Natural killer cell (primary cell): Measurements from ENCODE around the gene GARIN5A. TPM values are rescaled to one million over a fixed set of nuclear protein-coding genes. Genes with fewer than 3 reads are reported as not detected.
A peak's percentile ranks its signal among the peaks of the same experiment; 100 is the strongest.

Experiments
- ATAC-seq, 3 donors: fragments of 150-1000 bp in 2 of 3; fragments of 200-7000 bp in 1 of 3; cut with Tn5 transposase; 1 replicate in 1 of 3; 2 replicates in 2 of 3; pipeline ENCODE4 v1.10.0; 2021; ENCODE audit warnings: mild to moderate bottlenecking in 2 of 3, moderate library complexity in 2 of 3
- DNase-seq, 2 donors: peaks; one replicate each; pipeline versions ENCODE4 v3.0.0 to v3.0.0-alpha.2; 2013 to 2021; ENCODE audit warnings: mixed read lengths in 1 of 2
- H3K27ac ChIP-seq: one replicate; pipeline ENCODE4 v1.5.1; 2013; ENCODE audit warnings: mild to moderate bottlenecking, low read length
- H3K27me3 ChIP-seq: one replicate; pipeline ENCODE4 v1.6.1; 2013; ENCODE audit warnings: low read length; ENCODE audit not compliant: control insufficient read depth, insufficient read depth
- H3K36me3 ChIP-seq: one replicate; pipeline ENCODE4 v1.6.1; 2013; ENCODE audit warnings: low read length; ENCODE audit not compliant: control insufficient read depth, insufficient read depth
- H3K4me1 ChIP-seq: one replicate; pipeline ENCODE4 v1.6.1; 2013; ENCODE audit warnings: low read length; ENCODE audit not compliant: control insufficient read depth, insufficient read depth
- H3K4me3 ChIP-seq: one replicate; pipeline ENCODE4 v1.5.1; 2013; ENCODE audit warnings: low read length
- H3K9me3 ChIP-seq: one replicate; pipeline ENCODE4 v1.6.1; 2013; ENCODE audit warnings: low read length; ENCODE audit not compliant: control insufficient read depth, insufficient read depth
- H3K27ac Mint-ChIP-seq, 2 donors: one replicate each; pipeline ENCODE4 v1.8.0; 2022; ENCODE audit warnings: mild to moderate bottlenecking in 2 of 2, mixed read lengths in 2 of 2, moderate library complexity in 1 of 2
- H3K27me3 Mint-ChIP-seq, 2 donors: one replicate each; pipeline ENCODE4 v1.8.0; 2022; ENCODE audit warnings: low read depth in 2 of 2, mixed read lengths in 2 of 2
- H3K36me3 Mint-ChIP-seq: one replicate; pipeline ENCODE4 v1.8.0; 2022; ENCODE audit warnings: mixed read lengths
- H3K4me1 Mint-ChIP-seq, 2 donors: one replicate each; pipeline ENCODE4 v1.8.0; 2022; ENCODE audit warnings: mixed read lengths in 2 of 2
- H3K4me3 Mint-ChIP-seq: one replicate; pipeline ENCODE4 v1.8.0; 2022; ENCODE audit warnings: mild to moderate bottlenecking, moderate library complexity, mixed read lengths
- H3K9me3 Mint-ChIP-seq, 2 donors: one replicate each; pipeline ENCODE4 v1.8.0; 2022; ENCODE audit warnings: mixed read lengths in 2 of 2
- WGBS: methylation state at CpG from one replicate; pipeline ENCODE4 v1.1.7; 2013; ENCODE audit warnings: missing lambda C conversion rate; ENCODE audit not compliant: insufficient coverage; 5-methylcytosine and 5-hydroxymethylcytosine counted together
- intact Hi-C: fragments of 100-400 bp; cut with micrococcal nuclease; formaldehyde crosslinking; loops from one replicate; pipeline ENCODE4 v1.14.2; 2022
- total RNA-seq, 4 donors: library from RNA; stranded (reverse); fragments of 120-200 nt in 1 of 4; gene quantifications; one replicate each; pipeline versions ENCODE4 v1.2.3 to v1.2.4, GENCODE V29; 2013 to 2022
- TF ChIP-seq, protein P1 (sequence below): fragments of 200-600 bp; IDR thresholded peaks from one replicate; pipeline ENCODE4 v1.8.0; 2022; ENCODE audit warnings: antibody characterized with exemption

GARIN5A gene
- total RNA-seq, 3 donors from 2014 or later (not counting 1 experiment from before 2014, with no cell fraction given) = 0.59 TPM; not detected in 2

DNA sequence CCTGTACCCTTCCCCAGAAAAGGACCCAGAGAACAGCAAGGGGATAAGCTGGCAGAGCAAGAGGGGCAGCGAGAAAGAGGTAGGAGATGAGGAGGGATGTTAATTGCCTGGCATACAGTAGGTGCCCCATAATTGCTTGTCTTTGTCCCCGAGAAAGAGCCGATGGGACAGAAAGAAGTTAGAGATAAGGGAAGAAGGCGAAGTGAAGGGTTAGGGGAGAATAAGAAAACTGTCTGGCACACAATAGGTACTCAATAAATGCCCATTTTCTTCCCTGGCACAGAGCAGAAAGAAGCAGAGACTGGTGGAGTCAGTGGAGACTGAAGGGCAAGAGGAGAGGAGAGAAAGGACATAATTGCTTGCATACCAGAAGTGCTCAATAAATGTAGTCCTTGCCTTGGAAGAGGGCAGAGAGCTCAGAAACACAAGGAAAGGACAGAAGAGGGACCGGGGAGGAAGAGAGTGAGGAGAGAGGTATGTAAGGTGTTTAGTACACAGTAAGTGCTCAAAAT lies 18.4 kb upstream of the GARIN5A start:
- intact Hi-C loops = no loop called here
- H3K4me1 Mint-ChIP-seq = peaks cover 5 to 21% of the 10 kb centered on the region in 2 donors
- H3K27ac Mint-ChIP-seq = no peak overlapping the region
- no peaks in the 10 kb centered on the region for H3K9me3 ChIP-seq
- no peaks in the 10 kb centered on the region for H3K9me3 Mint-ChIP-seq
- H3K27me3 ChIP-seq = no peaks in the 10 kb centered on the region
- H3K4me3 ChIP-seq = no peak overlapping the region
- no peak for ATAC-seq
- H3K4me1 ChIP-seq = peaks cover 12% of the 10 kb centered on the region
- 94% methylated on average over 5 of the region's 5 CpGs for WGBS
- no peak for DNase-seq
- TF ChIP-seq, protein P1, sequence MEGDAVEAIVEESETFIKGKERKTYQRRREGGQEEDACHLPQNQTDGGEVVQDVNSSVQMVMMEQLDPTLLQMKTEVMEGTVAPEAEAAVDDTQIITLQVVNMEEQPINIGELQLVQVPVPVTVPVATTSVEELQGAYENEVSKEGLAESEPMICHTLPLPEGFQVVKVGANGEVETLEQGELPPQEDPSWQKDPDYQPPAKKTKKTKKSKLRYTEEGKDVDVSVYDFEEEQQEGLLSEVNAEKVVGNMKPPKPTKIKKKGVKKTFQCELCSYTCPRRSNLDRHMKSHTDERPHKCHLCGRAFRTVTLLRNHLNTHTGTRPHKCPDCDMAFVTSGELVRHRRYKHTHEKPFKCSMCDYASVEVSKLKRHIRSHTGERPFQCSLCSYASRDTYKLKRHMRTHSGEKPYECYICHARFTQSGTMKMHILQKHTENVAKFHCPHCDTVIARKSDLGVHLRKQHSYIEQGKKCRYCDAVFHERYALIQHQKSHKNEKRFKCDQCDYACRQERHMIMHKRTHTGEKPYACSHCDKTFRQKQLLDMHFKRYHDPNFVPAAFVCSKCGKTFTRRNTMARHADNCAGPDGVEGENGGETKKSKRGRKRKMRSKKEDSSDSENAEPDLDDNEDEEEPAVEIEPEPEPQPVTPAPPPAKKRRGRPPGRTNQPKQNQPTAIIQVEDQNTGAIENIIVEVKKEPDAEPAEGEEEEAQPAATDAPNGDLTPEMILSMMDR = no peak
- H3K27me3 Mint-ChIP-seq = no peaks in the 10 kb centered on the region
- H3K36me3 ChIP-seq = no peaks in the 10 kb centered on the region
- H3K4me3 Mint-ChIP-seq = no peak overlapping the region
- H3K36me3 Mint-ChIP-seq = no peaks in the 10 kb centered on the region
- no peak overlapping the region for H3K27ac ChIP-seq

DNA sequence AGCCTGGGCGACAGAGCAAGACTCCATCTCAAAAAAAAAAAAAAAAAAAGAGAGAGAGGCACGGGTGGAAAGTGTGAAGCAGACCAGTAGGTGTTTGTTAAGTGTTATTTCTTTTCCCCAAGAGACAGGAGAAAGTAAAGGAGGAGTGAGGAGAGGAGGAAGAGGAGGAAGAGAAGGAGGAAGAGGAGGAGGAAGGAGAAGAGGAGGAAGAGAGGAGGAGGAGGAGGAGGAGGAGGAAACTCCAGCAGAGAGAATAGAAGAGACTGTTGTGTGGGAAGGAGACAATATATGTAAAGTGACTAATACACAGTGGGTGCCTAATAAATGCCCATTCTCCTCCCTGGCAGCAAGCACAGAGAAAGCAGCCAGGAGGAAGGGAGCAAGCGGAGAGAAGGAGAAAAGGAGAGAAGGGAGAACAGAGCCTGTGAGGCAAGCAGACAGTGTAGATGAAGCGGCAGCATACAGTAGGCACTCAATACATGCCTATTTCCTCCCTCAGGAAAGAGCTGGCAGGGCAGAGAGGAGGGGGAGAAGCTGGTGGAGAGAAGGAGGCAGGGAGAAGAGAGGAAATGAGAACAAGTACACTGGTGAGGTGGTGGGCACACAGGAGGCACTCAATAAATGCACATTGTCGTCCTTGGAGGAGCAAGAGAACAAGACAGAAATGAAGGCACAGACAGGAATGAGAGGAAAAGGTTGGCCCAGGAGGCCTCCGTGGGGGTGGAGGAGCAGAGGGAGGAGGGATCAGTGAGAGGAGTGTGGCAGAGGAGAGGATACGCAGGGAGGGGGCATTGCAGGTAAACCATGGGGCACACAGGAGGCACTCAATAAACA lies 17.8 kb upstream of the GARIN5A start:
- Mint-ChIP-seq H3K27ac (peak overlapping the region in 1 of 2 donors; percentile 31), H3K27me3 (no peaks in the 10 kb centered on the region), H3K4me1 (peaks cover 5 to 21% of the 10 kb centered on the region in 2 donors), H3K4me3 (no peak overlapping the region), H3K36me3 (no peaks in the 10 kb centered on the region), H3K9me3 (no peaks in the 10 kb centered on the region)
- TF ChIP-seq, protein P1 = no peak
- 69% methylated on average over 7 of the region's 7 CpGs for WGBS
- H3K9me3 ChIP-seq = no peaks in the 10 kb centered on the region
- no peaks in the 10 kb centered on the region for H3K27me3 ChIP-seq
- H3K4me1 ChIP-seq = peaks cover 12% of the 10 kb centered on the region
- DNase-seq (no peak), ATAC-seq (no peak)
- H3K36me3 ChIP-seq = no peaks in the 10 kb centered on the region
- no peak overlapping the region for H3K27ac ChIP-seq
- intact Hi-C loops = no loop called here
- H3K4me3 ChIP-seq = no peak overlapping the region

DNA sequence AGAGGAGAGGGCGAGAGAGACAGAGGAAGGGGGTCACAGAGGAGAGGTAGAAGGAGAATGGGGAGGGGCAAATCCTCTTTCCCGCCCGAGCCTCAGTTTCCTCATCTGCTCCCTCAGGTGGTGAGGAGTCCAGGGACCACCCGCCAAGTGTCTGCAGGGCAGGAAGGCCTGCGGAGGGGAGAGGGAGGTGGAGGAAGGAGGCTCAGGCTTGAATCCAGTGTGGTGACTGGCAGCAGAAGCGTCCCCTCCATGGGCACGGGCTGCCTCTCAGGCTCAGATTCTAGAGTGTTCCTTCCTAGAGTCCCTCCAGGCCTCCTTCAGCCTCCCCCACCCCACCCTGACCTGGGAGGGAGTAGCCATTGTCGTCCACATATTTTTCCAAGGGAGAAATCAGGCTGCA lies 16.5 kb upstream of the GARIN5A start:
- no peaks in the 10 kb centered on the region for H3K27me3 Mint-ChIP-seq
- ATAC-seq = no peak
- no peak overlapping the region for H3K27ac ChIP-seq
- H3K4me3 ChIP-seq = no peak overlapping the region
- no peak overlapping the region for H3K4me3 Mint-ChIP-seq
- TF ChIP-seq, protein P1 = no peak
- H3K9me3 ChIP-seq = no peaks in the 10 kb centered on the region
- H3K4me1 Mint-ChIP-seq = peaks cover 5 to 24% of the 10 kb centered on the region in 2 donors
- no peaks in the 10 kb centered on the region for H3K9me3 Mint-ChIP-seq
- WGBS = 92% methylated on average over 8 of the region's 8 CpGs
- intact Hi-C loops = no loop called here
- DNase-seq = no peak
- H3K27me3 ChIP-seq = no peaks in the 10 kb centered on the region
- no peaks in the 10 kb centered on the region for H3K36me3 Mint-ChIP-seq
- H3K4me1 ChIP-seq = peaks cover 12% of the 10 kb centered on the region
- no peak overlapping the region for H3K27ac Mint-ChIP-seq
- H3K36me3 ChIP-seq = no peaks in the 10 kb centered on the region
